ENCODE data around the gene MT1E. TPM values are rescaled to one million over a fixed set of nuclear protein-coding genes. Genes with fewer than 3 reads are reported as not detected.

MT1E gene
- total RNA-seq, 1 experiment from 2014 or later: 383 TPM

GRCh38 chr16:56576585-56577299 lies 48.8 kb upstream of the MT1E start:
- intact Hi-C loops (cut with micrococcal nuclease): loop anchor here (1.0 to 10.0 kb wide), 6 partner anchors 50 to 471 kb away; partner anchors contain the start of gene HERPUD1
- H3K9me3 ChIP-seq (ENCODE audit: control insufficient read depth in 1 of 2, insufficient read depth in 1 of 2, low read depth in 1 of 2, low read length in 2 of 2): no peaks in the 10 kb centered on the region
- peak overlapping the region; percentile 87 for H2AFZ ChIP-seq (ENCODE audit: low read depth, low read length, poor library complexity, severe bottlenecking)
- H3K4me1 ChIP-seq (ENCODE audit: control insufficient read depth in 1 of 2, insufficient read depth in 2 of 2, low read length in 2 of 2): peaks cover 0 to 9% of the 10 kb centered on the region in 2 experiments; a peak in 2 of 4 replicates
- no peaks in the 10 kb centered on the region for H3K9me2 ChIP-seq (ENCODE audit: insufficient read depth)
- RAD21 ChIA-PET (ENCODE audit: low non-redundant PET in 1 of 2, low total read pairs in 2 of 2, uncharacterized antibody in 2 of 2, unreplicated experiment in 2 of 2): interaction anchor here (0.6 to 1.9 kb wide), 2 partner anchors 50 to 125 kb away, joined by 3 to 5 read pairs; no protein-coding TSS in a partner anchor
- H3K79me2 ChIP-seq (ENCODE audit: insufficient read depth, low read length): no peaks in the 10 kb centered on the region
- H3K36me3 ChIP-seq (ENCODE audit: control insufficient read depth in 1 of 2, insufficient read depth in 2 of 2, low read length in 2 of 2): no peaks in the 10 kb centered on the region
- POLR2A ChIA-PET: no interaction called here
- CTCF ChIA-PET: interaction anchor here (0.7 to 3.0 kb wide), 7 partner anchors 24 to 213 kb away, joined by 3 to 37 read pairs (median 4); no protein-coding TSS in a partner anchor
- H3K4me2 ChIP-seq (ENCODE audit: low read length): 0 out of 2 replicates have a peak overlapping the region, but pooled peaks have one; percentile 4
- no peak overlapping the region for H3K4me3 ChIP-seq (replicated peaks in 1 of 2; ENCODE audit: low read depth in 1 of 2, low read length in 2 of 2)
- DNase-seq (ENCODE audit: low read depth, low spot score) (peak; percentile 72), ATAC-seq (peak; percentile 100)
- H3K27me3 ChIP-seq (ENCODE audit: insufficient read depth, low read length): no peaks in the 10 kb centered on the region
- no TSS peak for BruUV-seq (replicated peaks)
- no peak overlapping the region for H3K9ac ChIP-seq (ENCODE audit: low read length)
- H3K27ac ChIP-seq (ENCODE audit: low read depth, low read length): no peak overlapping the region
- H4K20me1 ChIP-seq (ENCODE audit: insufficient read depth): no peaks in the 10 kb centered on the region
- TF ChIP-seq CBX3 (IDR thresholded peaks at IDR 0.05; ENCODE audit: low read depth) (peak; percentile 63; the same call in 1 of the 2 replicates), SP1 (IDR thresholded peaks at IDR 0.05; ENCODE audit: low read depth) (0 out of 2 replicates have a peak, but pooled peaks have one; percentile 12), EGR1 (IDR thresholded peaks at IDR 0.05; ENCODE audit: low read depth) (no peak), SRF (IDR thresholded peaks at IDR 0.05; ENCODE audit: low read depth) (no peak), SIN3A (IDR thresholded peaks at IDR 0.05; ENCODE audit: low read depth) (no peak), ATF3 (IDR thresholded peaks at IDR 0.05) (no peak), POLR2AphosphoS5 (IDR thresholded peaks at IDR 0.05; ENCODE audit: low read depth, low read length) (no peak), CEBPB (IDR thresholded peaks at IDR 0.05; ENCODE audit: low read depth) (no peak), REST (IDR thresholded peaks at IDR 0.05; ENCODE audit: low read depth) (no peak), FOSL1 (IDR thresholded peaks at IDR 0.05; ENCODE audit: low read depth) (no peak), MAX (IDR thresholded peaks at IDR 0.05) (peak; percentile 37; the same call in 1 of the 2 replicates), JUND (IDR thresholded peaks at IDR 0.05) (no peak), ELF1 (IDR thresholded peaks at IDR 0.05; ENCODE audit: borderline replicate concordance, low read depth) (no peak), ZFX (IDR thresholded peaks at IDR 0.05) (no peak), TCF7L2 (IDR thresholded peaks at IDR 0.05; ENCODE audit: borderline replicate concordance, extremely low read depth, insufficient read depth, insufficient read length) (peak; percentile 9), ZBTB33 (IDR thresholded peaks at IDR 0.05; ENCODE audit: extremely low read depth, insufficient replicate concordance, low read length) (no peak), CTCF (IDR thresholded peaks at IDR 0.05 in 2 of 3, conservative IDR thresholded peaks at IDR 0.05 in 1 of 3; ENCODE audit: borderline replicate concordance in 1 of 3, insufficient read depth in 1 of 3, low read depth in 2 of 3, low read length in 2 of 3) (peak; percentile 89 to 97 (median 93); a peak in 5 of 6 replicates), YY1 (IDR thresholded peaks at IDR 0.05; ENCODE audit: extremely low read depth, insufficient replicate concordance, low read depth, low read length) (no peak), POLR2A (IDR thresholded peaks at IDR 0.05; ENCODE audit: borderline replicate concordance, extremely low read depth, insufficient read depth, insufficient read length) (no peak)
